HG03460 (cell line): ENCODE results near the gene SLC24A4.

Experiments
- ATAC-seq: cut with Tn5 transposase; IDR thresholded peaks from one replicate; pipeline ENCODE4 v1.9.1; 2021; ENCODE audit not compliant: unreplicated experiment

SLC24A4 gene

DNA sequence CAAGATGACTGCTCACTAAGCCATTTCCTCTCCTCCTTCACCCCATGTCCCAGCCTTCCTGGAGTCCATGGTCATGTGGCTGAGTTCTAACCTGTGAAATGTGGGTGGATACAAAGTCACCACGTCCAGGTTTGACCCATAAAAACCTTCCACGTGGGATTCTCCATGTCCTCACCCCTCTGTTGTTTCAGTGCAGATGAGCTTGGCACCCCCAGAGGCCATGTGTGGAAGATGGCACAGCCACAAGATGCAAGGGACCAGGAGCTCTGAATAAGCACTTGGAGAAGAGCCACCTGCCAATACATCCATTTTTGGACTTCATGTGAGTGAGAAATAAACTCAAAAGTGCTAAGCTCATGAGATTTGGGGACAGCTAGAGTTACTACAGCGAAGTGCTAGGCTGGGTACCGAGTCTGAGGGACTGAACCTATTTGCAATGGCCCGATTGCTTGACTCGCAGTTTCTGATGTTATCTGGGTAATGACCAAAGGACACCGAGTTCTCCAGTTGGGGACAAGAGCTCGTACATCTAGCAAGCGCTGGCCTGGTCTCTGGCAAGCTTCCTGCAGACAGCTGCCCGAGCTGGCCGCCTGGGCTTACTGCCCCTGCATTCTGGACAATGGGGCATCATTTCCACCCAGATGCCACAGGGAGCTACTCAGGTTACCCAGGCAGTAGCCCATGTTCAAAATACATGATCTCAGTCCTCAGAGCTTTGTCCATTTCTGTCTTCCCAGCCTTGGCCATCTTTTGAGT is 7.7 kb upstream of the SLC24A4 start:
- ATAC-seq, result no peak

DNA sequence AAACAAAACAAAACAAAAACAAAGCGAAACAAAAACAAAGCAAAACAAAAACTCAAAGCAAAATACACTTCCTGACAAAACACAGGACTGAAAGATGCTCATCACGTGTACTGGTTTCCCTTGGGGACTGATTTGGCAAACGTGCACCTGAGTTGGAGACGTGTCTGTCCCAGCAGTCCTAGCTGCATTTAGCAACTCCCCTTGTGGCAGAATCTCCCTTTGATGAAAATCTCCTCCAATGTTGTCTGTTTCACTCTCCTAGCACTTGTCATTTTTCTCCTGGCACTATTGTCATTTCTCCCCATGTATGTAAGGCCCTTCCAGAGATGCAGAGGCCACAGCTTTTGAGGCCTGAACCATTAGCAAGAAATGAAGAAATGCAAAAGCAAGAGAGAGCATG is 6.8 kb upstream of the SLC24A4 start:
- ATAC-seq, result no peak

DNA sequence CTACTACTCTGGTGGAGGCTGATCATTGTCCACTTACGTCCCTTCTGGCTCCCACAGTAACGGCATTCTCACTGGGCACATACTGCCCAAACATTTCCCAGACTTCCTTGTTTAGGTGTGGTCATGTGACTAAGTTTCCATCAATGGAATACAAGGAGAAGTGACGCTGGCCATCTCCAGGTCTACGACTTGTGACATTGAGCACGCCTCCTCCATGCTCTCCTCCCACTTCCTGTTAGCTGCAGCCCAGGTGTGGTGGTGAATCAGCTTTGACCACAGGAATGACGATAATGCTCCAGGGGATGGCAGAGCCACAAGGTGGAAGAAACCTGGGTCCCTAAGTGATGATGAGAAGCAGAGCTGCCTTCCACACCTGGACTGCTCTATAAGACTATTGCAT is 6.0 kb upstream of the SLC24A4 start:
- no peak for ATAC-seq

DNA sequence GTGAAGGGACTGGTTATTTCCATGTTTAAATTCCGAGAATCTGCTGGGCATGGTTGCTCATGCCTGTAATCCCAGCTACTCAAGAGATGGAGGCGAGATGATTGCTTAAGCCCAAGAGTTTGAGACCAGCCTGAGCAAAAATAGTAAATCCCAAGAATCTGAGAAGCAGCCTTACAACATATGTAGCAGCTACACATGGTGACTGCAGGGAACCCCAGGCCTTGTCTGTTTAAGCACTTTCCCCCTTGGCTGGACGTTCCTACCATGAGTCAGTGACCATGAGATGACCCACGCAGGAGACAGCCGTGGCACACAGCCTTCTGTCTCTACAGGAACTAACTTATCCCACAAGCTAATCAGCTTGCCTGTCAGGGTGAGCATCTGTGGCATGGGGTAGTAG is 5.5 kb upstream of the SLC24A4 start:
- ATAC-seq, result no peak

DNA sequence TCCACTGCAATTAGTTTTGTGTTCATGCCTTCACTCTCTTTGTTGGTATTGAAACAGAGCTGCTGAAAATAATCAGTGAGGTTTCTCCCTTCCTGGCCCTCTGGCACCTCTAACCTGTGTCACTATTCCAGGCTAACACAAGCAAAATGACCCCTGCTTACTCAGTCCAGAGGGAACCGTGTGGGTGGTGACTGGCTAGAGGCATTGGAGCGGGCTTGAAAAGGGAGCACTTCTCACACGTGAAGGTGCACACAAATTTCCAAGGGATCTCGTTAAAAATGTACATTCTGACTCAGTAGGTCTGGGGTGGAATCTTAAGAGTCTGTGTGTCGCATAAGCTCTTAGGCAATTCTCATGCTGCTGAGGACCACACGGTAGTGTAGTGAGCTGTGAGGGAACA is 1.3 kb upstream of the SLC24A4 start:
- no peak for ATAC-seq

DNA sequence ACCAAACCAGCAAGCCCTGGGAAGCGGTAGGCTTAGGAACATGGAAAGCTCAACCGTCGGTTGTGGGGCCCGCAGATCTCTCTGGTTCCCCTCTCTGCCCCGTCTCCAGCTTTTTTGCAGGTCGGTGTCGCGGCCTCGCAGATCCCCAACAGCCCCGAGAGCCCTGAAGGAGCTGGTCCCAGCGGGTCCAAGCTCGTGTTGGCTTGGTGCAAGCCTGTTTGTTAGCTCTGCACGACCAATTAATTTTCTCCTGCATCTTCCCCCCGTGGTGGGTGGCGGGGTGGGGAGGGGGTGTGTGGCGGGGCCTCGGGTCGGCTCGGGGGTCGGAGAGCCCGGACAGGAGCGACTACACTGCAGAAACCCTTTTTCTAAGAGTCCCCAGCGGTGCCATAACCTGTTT is 449 bp upstream of the SLC24A4 start:
- no peak for ATAC-seq

DNA sequence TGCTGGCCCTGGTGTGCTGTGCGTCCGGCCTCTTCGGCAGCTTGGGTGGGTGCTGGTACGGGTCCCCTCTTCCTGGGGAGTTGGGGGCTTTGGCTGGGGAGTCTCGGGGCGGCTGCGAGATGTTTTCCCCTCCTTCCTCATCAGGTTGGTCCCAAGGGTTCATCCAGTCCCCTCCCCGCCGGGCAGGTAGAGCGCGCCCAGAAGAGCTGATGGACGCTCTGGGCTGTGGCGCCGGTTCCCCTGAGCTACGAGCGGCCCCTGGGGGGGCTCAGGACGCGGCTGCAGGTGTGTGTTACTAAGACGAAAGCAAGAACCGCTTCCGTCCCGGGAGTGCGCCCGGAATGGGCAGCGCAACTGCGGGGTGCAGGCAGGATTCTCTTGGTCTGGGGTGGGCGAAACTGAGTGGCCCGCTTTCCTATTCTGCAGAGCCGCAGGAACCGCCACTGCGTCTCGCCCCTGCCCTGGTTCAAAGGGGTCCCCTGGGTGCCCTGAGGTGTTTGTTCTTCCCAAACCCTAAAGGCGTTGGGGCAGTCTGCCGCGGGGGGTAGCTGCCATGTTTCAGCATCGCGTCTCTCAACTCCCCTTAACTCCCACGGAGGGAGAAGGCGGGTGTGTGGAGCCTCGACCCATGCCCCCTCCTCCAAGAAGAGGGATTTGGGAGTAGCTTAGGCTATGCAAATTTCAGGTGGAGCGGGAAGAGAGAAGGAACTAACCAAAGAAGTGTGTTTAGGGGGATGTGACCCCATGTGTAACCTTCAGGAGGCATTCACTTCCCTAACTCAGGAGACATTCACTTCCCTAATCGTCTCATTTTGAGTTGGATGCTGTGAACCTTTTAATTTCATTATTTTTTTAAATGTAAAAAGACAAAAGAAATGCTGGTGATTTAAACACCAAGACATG is 1.2 kb downstream of the SLC24A4 start:
- no peak for ATAC-seq

DNA sequence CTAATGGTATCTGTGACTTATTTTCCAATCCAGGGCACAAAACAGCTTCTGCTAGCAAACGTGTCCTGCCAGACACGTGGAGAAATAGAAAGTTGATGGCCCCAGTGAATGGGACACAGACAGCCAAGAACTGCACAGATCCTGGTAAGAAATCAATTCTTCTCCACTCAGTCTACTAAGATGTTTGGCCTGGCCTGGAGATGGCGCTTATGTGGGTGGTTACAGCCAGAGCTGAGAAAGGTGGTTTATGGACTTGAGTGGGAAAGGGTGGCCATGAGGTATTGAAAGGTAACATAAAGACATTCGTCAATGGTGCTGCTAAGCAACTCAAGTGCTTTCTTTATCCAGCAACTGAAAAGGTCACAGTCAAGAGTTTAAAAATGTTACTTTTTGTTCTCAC is 2.9 kb downstream of the SLC24A4 start:
- ATAC-seq, result no peak

DNA sequence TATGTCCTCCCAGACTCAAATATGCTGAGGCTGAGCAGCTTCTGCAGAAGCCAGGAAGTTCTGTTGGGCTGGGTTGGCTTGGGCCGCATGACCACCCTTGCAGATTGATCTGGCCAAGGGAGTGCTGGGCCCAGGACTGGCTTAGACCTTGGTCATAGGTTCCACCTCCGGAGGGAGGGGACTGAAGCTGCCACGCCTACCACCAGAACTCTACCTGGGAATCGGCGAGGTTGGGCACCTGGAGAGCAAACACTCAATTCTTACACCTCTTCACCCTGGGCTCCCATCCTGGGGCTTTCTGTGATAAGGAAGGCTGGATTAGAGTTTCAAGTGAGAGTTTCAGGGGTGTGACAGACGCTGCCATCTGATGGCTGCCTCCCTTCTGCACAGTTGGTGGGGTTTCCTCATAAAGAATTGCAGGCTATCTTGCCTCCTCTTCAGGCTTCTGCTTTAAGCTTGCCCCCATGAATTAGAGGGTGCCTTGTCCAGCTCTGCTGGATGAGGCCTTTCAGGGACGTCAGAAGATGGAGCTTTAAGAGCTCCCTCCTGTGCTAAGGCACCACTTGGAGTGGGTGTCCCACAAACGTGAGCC is 5.8 kb downstream of the SLC24A4 start:
- ATAC-seq, result no peak

DNA sequence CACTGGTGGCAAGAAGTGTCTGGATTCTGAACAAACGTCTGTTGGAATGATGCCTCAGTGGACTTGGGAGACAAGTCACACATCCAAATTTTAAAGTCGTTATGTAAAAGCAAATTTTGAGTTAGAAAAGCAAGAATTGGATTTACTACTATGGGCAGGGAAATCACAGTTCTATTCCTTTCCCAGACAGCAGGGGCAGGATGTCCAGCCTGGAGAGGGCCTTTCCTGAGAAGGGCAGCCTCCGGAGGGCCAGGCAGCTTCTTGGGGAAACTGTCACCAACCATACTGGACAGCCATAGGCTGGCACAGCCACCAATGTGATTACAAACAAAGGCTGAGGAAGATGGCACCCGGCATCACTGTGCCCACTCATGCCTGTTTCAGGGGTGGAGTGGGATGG is 11.1 kb downstream of the SLC24A4 start:
- no peak for ATAC-seq

DNA sequence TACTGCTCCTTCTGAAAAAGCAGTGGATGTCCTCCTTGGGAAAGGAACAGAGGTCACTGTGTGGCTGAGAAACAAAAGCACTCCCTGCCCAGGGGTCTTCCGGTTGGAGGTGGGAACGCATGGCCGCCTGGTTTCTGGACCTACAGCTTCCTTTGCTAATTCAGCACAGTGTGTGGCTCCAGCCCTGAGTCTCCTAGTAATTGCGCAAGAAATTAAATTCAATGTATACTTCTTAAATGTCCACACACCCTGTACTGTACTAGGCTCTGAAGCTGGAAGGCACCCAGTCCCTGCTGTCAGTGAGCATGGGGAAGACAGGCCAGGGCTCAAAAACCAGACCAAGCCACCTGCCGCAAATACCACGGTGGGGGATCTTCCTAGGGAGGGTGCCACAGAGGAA is 13.4 kb downstream of the SLC24A4 start:
- no peak for ATAC-seq

DNA sequence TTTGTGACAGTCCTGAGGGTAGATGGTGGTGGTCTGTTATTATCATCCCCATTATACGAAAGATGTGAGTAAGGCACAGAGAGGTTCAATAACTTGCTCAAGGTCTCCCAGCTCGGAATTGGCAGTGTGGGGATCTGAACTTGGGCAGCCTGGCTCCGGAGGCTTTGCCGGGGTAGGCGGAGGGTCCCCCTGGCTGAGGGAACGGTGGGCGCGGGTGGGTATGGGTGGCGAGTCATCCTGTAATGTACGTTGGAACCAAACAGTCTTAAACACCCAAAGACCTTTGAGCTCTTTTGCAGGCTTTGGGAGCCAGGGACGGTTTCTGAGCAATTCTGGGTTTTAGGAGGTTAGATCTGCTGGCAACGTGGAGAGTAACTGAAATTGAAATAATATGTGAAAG is 16.5 kb downstream of the SLC24A4 start:
- no peak for ATAC-seq

DNA sequence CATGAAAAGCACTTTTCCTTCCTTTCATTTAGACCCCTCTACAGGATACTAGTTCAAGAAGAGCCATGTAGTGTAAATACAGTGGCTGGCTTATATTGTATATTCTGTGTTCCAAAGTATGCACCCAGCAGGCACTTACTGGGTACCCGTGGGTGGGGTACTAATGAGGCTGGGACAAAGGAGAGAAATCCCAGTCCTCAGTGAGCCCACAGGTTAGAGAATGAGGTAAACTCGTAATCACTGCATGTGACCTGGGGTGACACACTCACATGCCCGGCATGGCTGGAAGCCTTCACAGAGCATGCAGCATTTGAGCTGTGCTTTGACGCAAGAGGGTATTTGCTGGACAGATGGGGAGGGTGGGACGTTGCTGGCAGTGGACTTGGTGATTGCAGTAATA is 17.1 kb downstream of the SLC24A4 start:
- no peak for ATAC-seq

DNA sequence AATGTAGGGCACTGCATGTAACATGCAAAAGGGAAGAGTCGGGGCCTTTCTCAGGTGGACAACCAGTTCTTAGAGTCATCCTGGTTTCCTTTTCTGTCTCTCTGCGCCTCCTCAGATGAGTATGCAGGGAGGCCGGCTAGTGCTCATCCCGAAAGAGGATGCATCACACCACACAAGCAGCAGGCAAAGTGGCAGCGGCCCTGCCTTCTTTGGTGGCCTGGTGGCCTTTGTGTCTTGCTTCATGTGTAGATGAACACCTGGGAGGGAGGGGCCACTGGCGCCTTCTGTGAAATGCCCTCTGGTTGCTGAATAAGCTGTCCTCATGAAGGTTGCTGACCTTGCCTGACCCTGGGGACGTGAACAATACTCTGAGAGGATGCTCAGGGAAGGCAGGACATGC is 18.0 kb downstream of the SLC24A4 start:
- no peak for ATAC-seq

DNA sequence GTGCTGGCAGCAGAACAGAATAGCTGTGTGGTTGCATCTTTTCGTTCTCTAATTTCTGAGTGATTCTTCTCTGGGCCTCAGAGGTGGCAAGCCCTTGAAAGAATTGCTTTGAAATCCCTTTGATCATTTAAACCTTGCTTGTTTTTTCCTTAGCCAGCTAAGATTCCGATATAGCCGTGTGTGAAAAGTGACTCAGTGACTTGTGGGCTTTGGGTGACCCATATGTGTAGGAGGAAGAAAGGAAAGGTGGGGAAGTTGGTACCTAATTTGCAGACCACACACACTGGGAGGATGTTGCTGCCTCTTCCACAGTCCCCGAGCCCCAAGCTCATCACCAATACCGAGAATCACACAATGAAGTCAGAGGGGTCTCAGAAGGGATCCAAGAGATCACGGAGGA is 18.8 kb downstream of the SLC24A4 start:
- no peak for ATAC-seq

DNA sequence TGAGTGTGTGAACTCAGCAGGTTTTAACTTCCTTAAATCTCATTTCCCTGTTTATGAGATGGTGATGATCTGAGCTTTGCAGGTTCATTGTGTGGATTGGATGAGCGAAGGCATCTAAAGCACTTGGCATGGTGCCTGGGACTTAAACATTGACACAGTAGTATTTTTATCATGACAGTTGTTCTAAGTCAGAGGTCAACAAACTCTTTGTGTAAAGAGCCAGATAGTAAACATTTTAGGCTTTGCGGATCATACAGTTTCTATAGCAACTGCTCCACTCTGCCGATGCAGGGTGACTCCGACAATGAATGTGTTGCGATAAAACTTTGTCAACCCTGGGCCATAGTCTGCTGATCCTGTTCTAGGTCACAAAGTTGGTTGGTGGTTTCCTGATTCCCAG is 25.2 kb downstream of the SLC24A4 start:
- ATAC-seq, result no peak

DNA sequence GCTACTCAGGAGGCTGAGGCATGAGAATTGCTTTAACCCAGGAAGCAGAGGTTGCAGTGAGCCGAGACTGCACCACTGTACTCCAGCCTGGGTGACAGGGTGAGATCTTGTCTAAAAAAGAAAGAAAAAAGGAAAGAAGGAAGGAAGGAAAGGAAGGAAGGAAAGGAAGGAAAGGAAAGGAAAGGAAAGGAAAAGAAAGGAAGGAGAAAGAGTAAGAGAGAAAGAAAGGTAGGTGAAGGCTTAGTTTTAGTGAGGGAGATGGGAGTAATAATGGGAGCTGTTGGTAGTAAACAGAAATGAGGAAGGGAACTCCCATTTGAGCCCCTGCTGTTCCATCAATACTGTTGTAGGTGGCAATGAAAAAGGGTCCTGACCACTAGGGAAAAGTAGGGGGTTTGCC is 28.8 kb downstream of the SLC24A4 start:
- no peak for ATAC-seq

DNA sequence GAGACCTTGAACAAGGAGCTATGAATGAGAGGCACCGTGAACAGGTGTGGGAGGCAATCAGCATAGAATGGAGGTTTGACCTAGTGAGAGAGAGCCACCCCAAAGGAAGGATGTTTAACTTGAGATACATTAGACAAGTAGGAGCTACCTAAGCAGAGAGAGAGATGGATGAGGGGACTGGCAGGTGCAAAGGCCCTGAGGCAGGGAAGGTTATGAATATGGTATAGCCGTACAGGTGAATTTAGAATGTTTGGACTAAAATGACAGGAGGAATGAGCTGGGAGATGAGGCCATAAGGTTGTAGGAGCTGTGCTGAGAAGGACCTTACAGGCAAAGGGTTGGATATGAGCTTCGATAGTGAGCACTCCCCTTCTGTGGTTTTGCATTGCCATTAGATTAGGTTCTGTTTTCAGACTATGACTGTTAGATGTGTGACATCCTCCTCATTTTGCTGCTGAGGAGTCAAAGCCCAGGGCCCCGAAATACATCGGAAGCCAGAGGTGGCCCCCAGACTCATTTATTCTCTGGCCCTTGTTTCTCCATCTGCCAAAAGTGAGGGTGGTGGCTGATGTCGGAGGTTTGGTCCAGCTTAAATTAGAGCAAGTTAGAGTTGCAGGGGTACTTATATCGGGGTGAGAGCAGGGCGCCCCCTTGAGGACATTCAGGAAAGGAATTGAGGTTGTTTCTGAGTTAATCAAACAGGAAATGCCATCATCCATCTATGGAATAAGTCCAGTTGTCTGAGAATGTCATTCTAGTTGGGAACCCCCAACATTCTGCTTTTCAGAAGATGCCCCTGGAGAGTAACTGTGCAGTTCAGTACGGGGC is 29.4 kb downstream of the SLC24A4 start:
- no peak for ATAC-seq

DNA sequence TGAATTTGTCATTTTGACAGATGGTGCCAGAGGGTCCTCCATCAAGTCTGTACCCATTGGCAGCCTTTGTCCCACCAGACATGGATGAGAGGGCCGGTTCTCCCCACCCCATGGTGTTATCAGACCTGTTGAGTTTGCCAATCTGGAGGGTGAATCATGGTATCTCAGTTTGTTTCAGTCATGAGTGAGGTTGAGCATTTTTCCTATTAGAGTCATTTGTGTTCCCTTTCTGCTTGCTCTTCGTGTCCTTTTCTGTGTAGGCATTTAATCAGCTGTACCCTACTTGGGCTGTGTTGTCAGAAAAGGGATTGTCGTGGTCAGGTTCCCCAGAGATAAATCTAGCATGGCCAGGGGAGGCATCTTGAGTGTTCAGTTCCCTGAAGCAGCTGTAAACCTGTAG is 30.5 kb downstream of the SLC24A4 start:
- ATAC-seq, result no peak

DNA sequence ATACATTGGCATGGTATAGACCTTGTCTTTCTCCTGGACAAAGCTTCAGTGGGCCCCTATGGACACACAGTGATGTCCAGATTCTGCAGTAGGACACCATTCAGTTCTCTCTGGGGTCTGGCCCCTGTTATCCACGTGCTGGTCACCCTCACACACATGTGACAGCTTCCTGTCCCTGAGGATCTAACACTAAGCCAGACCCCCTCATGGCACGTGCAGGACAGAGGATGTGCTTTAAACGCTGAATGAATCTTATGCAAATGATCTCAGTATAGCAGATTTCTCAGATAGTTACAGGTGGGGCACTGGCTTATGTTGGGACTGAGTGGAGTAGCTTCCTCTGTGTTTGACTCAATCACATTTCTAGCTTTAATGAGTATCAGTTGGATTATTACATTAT is 33.7 kb downstream of the SLC24A4 start:
- ATAC-seq, result no peak

DNA sequence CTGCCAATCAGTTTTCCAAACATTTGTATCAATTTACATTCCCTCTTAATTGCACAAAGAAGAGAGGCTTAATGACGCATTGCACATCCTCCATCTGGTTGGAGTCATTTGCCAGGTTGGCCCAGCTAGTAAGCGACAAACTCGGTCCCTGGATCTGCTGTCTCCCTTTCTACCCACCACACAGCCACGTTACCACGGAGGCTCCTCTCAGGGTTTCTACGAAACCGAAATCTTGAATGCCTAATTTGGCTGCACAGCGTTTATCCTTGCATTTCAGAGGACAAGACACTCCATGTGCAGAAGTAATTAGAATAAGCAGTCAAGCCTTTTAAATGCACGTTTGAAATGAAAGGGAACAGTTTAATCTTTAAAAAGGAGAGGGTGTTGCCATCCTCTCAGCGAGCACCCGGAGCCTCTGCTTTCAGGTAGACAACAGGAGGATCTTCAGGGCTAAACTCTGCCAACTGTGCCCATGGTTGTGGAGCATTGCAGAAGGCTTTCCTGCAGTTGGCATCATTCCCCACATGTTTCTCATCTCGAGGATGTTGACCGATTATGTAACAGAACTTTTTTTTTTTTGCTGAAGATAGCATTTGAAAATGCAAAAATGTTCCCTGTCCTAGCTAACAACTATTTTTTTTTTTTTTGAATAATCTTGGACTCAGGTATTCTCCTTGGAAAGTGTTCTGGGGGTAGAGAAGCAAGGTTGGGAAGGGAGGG is 37.8 kb downstream of the SLC24A4 start:
- ATAC-seq, result no peak
